GM19468 (cell line): Measurements from ENCODE around the gene LATS1.
"Not testable (repeated sequence)": the region's sequence is repeated elsewhere in the genome, so short reads cannot be mapped to it uniquely, and the experiment has no call there.

Experiments used
- ATAC-seq: cut with Tn5 transposase; IDR thresholded peaks from one replicate; pipeline ENCODE4 v1.9.1; 2021; ENCODE audit warnings: mild to moderate bottlenecking, moderate library complexity, moderate number of reproducible peaks; ENCODE audit not compliant: unreplicated experiment; ENCODE audit errors: extremely low read depth

The LATS1 gene

GRCh38 chr6:149717588-149718458 is at the start of gene LATS1:
LATS1 (minus strand) TSS chr6:149718101; CDS start chr6:149702126, 15,975 bp downstream.
- peak; percentile 83 for ATAC-seq

DNA sequence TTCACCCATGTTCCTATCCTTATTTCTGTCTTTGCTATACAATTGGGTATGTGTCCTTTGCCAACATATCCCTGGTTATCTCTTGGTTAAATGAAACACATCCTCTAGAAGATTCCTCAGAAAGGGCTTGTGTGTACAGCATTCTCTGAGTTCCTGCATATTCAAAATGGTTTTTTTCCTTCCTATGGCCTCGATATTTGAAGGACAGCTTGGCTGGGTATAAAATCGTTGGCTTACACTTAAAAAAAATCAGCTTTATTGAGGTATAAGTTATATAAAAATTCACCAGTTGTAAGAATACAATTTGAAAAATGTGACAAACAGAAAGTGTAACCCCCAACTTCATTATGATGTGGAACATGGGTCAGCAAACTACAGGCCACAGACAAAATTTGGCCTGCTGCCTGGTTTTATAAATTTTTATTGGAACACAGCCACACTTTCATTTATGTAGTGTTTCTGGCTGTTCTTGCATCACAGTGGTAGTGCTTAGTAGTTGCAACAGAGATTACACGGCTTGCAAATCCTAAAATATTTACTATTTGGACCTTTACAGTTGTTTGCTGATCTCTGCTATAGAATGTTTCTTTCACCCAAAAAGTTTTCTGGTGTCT is 48.4 kb upstream of the LATS1 start:
- ATAC-seq: no peak

- no peak for ATAC-seq
Observed at GRCh38 chr6:149763866-149764265, 46.0 kb upstream of the LATS1 start.

DNA sequence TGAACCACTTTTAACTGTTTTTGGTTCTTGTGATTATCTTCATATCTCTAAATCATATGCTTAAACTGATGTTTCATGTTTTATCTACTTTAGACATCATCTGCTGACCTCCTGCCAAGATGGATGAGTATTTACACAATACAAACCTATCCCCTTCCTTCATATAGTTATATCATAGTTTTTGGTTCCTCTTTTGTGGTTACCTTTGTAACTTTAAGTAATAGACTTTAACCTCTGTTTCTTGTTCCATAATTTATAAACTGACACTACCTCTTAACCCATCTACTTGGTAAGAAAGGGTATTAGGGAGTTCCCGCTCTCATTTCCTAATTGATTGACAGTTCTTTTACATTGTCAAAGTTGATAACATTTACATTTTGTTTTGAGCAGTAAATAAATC is 43.5 kb upstream of the LATS1 start:
- ATAC-seq: peak; percentile 95

GRCh38 chr6:149756261-149756636 is 38.3 kb upstream of the LATS1 start:
- no peak for ATAC-seq

DNA sequence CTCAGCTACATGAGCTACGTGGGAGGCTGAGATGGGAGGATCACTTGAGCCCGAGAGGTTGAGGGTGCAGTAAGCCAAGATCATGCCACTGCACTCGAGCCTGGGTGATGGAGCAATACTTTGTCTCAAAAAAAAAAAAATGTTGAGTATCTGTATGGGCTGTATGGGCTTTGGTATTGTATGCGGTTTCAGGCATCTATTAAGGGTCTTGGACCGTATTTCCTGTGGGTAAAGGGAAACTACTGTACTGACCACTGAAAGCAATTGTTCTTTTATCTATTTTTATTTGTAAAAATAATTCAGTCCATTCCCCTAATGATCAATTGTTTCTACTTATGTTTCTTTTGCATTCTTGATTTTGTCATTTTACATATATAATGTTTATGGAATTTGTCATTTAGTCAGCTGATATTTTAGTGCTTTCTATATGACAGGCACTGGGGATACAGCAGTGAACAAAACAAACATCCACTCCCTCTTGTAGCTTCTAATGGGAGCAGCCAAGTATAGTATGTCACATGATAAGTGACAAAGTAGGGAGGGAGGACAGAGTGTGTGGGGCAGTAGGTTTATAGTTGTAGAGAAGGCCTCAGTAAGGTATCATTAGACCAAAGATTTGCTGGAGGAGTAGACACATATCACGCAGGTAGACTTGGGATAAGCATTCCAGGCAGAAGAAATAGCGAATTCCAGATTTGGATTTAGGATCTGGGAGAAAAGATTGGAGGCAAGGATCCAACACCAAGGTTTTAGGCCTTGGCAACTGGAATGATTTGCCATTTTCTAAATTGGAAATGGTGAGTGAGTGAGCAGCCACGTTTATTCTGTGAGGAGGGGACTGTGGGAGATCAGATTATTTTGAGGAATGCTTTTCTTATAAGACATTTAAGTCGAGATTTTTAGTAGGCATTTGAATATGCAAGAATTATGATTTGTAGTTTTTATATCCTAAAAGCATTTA is 37.7 kb upstream of the LATS1 start:
- ATAC-seq: peak; percentile 82

DNA sequence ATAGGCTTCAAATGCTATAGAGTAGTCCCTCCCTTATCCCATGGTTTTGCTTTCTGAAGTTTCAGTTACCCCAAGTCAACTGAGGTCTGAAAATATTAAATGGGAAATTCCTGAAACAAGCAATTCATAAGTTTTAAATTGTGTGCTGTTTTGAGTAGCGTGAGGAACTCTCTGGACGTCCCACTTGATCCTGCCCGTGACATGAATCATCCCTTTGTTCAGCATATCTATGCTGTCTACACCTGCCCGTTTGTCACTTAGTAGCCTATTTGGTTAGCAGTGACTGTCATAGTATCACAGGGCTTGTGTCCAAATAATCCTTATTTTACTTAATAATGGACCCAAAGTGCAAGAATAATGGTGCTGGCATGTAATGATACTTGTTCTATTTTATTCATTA is 36.6 kb upstream of the LATS1 start:
- ATAC-seq: no peak

DNA sequence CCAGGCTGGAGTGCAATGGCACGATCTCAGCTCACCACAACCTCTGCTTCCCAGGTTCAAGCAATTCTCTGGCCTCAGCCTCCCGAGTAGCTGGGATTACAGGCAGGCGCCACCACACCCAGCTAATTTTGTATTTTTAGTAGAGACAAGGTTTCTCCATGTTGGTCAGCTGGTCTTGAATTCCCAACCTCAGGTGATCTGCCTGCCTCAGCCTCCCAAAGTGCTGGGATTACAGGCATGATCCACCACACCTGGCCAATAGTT is 35.4 kb upstream of the LATS1 start:
- ATAC-seq: not testable (repeated sequence)

- ATAC-seq: no peak
Observed at GRCh38 chr6:149752600-149753373, 34.9 kb upstream of the LATS1 start.

DNA sequence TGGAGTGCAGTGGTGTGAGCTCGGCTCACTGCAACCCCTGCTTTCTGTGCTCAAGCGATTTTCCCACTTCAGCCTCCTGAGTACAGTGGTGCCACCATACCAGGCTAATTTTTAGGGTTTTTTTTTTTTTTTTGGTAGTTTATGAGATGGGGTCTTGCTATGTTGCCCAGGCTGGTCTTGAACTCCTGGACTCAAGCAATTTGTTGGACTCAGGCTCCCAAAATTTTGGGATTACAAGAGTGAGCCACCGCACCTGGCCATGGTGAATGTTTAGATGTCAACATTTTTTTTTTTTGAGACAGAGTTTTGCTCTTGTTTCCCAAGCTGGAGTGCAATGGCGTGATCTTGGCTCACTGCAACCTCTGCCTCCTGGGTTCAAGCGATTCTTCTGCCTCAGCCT is 34.0 kb upstream of the LATS1 start:
- not testable (repeated sequence) for ATAC-seq

DNA sequence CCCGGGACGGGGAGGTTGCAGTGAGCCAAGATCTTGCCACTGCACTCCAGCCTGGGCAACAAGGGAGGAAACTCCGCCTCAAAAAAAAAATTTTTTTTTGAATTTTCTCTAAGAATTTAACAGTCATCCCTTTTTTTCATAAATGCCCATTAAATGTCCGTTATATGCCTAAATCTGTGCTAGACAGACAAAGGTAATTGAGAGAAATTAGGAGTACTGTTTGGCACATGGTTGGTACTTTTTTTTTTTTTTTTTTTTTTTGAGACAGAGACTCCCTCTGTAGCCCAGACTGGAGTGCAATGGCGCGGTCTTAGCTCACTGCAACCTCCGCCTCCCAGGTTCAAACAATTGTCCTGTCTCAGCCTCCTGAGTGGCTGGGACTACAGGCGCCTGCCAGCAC is 33.3 kb upstream of the LATS1 start:
- ATAC-seq: no peak

- no peak for ATAC-seq
Observed at GRCh38 chr6:149750136-149750609, 32.3 kb upstream of the LATS1 start.

GRCh38 chr6:149749594-149750135 is 31.8 kb upstream of the LATS1 start, which contains the start of gene PCMT1:
PCMT1 (plus strand) TSS chr6:149749741; CDS start chr6:149749902, 161 bp downstream.
- peak; percentile 87 for ATAC-seq

DNA sequence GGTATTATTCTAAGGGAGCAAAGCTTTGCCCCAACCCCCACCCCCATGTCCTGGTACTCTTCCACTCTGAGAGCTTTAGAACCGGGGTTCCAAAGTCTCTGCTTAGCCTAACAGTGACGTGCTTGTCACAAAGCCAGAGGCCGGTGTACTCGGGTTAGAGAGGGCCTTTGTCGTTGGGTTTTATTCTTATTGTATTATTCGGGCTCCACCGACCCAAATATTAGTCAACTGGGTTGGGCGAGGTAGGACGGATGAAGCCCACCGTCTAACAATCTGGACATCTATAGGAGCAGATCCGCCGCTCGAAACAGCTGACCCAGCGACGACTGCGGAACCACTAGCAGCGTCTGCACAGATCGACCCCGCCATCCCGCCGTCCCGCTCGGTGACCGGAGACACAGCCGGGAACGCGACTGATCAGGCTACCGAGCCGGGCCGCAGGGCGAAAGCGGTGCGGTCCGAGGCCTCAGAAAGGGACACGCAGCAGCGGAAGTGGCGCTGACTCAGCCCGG is 31.2 kb upstream of the LATS1 start:
- not testable (repeated sequence) for ATAC-seq

DNA sequence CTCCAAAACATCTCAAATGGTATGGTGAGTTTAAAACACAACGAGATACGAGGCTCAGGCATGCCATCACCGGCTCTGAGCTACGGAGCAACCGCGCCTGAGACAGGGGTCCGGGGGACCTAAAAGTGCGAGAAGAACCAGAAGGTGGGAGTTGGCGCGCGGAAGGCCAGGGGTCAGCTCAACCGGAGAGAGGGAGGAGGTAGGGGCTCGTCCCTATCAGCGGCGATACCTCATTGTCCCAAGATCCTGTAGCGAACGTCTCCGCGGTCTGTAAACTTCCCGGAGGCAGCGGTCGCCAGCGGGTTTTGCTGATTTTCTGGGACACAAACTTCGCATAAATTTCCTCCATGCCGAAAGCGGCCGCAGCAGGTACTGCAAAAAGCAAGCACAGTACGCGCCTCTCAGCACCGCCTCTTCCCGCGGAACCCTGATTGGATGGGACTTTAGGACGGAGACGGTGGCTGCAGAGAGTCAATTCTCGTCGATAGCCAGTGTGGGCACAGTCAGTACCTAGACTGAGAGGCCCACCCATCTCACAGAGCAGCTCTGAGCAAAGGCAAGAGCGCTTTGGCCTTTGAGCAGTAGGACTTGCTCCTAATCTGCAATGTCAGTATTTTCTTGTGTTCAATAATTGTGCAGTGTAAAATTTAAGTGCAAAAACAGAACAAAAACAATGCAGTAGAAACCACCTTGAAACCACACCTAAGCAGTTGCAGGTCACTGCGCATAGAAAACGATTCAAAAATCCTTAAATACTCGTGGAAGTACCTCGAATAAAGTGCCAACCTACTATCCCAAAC is 28.4 kb upstream of the LATS1 start, which contains the start of gene NUP43:
NUP43 (minus strand) TSS at position 383 of the 800 bp plus-strand sequence; CDS start at position 349, 34 bp downstream.
- peak; percentile 27 for ATAC-seq

- not testable (repeated sequence) for ATAC-seq
Observed at GRCh38 chr6:149745252-149745651, 27.4 kb upstream of the LATS1 start.

DNA sequence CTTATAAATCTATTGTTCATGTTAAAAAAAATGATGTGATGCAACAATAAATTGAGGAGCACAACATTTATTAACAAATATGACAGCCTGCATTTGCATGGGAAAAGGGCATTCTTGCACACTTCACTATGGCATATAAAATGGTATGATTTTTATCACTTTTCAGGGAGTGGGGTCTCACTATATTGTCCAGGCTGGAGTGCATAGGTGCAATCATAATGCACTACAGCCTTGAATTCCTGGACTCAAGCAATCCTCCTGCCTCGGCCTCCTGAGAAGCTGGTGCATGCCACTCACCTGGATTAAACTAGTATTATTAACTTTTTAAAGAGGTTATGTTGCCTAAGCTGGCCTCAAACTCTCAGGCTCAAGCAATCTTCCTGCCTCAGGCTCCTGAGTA is 17.0 kb upstream of the LATS1 start:
- ATAC-seq: no peak

- ATAC-seq: no peak
Observed at GRCh38 chr6:149733089-149733720, 15.3 kb upstream of the LATS1 start.
